HepG2 (cell line): ENCODE measurements around the gene ATRAID. TPM values are rescaled to one million over a fixed set of nuclear protein-coding genes. Genes with fewer than 3 reads are reported as not detected.

ENCODE experiments used
- FOSL1 ChIP-seq: sonication (generic); formaldehyde crosslinking; IDR thresholded peaks from 2 replicates; pipeline ENCODE4 v1.9.0; 2021; ENCODE audit warnings: missing genetic modification reagents, borderline replicate concordance
- FOXO4 ChIP-seq: sonication (generic); formaldehyde crosslinking; conservative IDR thresholded peaks from 2 replicates; pipeline ENCODE4 v1.8.1; 2023; ENCODE audit warnings: missing genetic modification reagents
- GATAD2A ChIP-seq: IDR thresholded peaks from 2 replicates; pipeline ENCODE4 v1.6.1; 2016
- HNRNPLL ChIP-seq: fragments of 200-400 bp; formaldehyde crosslinking; IDR thresholded peaks from 2 replicates; pipeline ENCODE4 v1.6.1; 2017; ENCODE audit warnings: mild to moderate bottlenecking, low read depth, low read length; ENCODE audit not compliant: poor library complexity, severe bottlenecking
- HOXA5 ChIP-seq: sonication (generic); formaldehyde crosslinking; IDR thresholded peaks from 2 replicates; pipeline ENCODE4 v1.4.0; 2020; ENCODE audit warnings: missing genetic modification reagents
- JARID2 ChIP-seq: sonication (generic); formaldehyde crosslinking; IDR thresholded peaks from 2 replicates; pipeline ENCODE4 v1.8.1; 2023; ENCODE audit warnings: missing genetic modification reagents, inconsistent platforms; ENCODE audit not compliant: insufficient replicate concordance
- JUND ChIP-seq: sonication (generic); formaldehyde crosslinking; IDR thresholded peaks from 2 replicates; pipeline ENCODE4 v1.8.0; 2022; ENCODE audit warnings: mild to moderate bottlenecking, missing genetic modification reagents
- PCBP2 ChIP-seq: fragments of 200-400 bp; formaldehyde crosslinking; optimal IDR thresholded peaks from 2 replicates; pipeline ENCODE3; 2018; ENCODE audit warnings: low read length, low read depth; ENCODE audit not compliant: poor library complexity, severe bottlenecking
- PHF8 ChIP-seq: sonication (generic); formaldehyde crosslinking; IDR thresholded peaks from 2 replicates; pipeline ENCODE4 v1.5.0; 2020; ENCODE audit warnings: missing genetic modification reagents
- TAF15 ChIP-seq: fragments of 200-400 bp; formaldehyde crosslinking; IDR thresholded peaks from one replicate; pipeline ENCODE4 v1.6.1; 2018; ENCODE audit warnings: mild to moderate bottlenecking, low read depth, low read length; ENCODE audit not compliant: poor library complexity, severe bottlenecking
- TBX3 ChIP-seq: fragments of 450-650 bp; IDR thresholded peaks from 2 replicates; pipeline ENCODE4 v1.6.1; 2017; ENCODE audit warnings: antibody characterized with exemption, mild to moderate bottlenecking, inconsistent platforms, borderline replicate concordance
- U2AF1 ChIP-seq: fragments of 200-400 bp; formaldehyde crosslinking; optimal IDR thresholded peaks from 2 replicates; pipeline ENCODE3; 2017; ENCODE audit warnings: mild to moderate bottlenecking, low read depth, low read length
- ZNF260 ChIP-seq: sonication (generic); formaldehyde crosslinking; IDR thresholded peaks from 2 replicates; pipeline ENCODE4 v1.4.0; 2020; ENCODE audit warnings: missing genetic modification reagents, low read depth, mild to moderate bottlenecking, borderline replicate concordance
- ZNF280D ChIP-seq: sonication (generic); formaldehyde crosslinking; IDR thresholded peaks from 2 replicates; pipeline ENCODE4 v1.5.1; 2020; ENCODE audit warnings: mild to moderate bottlenecking, missing genetic modification reagents
- ZNF281 ChIP-seq: sonication (generic); formaldehyde crosslinking; IDR thresholded peaks from 2 replicates; pipeline ENCODE4 v1.4.0; 2020; ENCODE audit warnings: missing genetic modification reagents, borderline replicate concordance
- ZNF460 ChIP-seq: sonication (generic); formaldehyde crosslinking; IDR thresholded peaks from 2 replicates; pipeline ENCODE4 v1.5.1; 2020; ENCODE audit warnings: missing genetic modification reagents, mild to moderate bottlenecking, borderline replicate concordance
- ZNF749 ChIP-seq: sonication (generic); formaldehyde crosslinking; IDR thresholded peaks from 2 replicates; pipeline ENCODE4 v1.8.0; 2022; ENCODE audit warnings: mild to moderate bottlenecking, missing genetic modification reagents, moderate library complexity, borderline replicate concordance
- ZNF777 ChIP-seq: sonication (generic); formaldehyde crosslinking; IDR thresholded peaks from 2 replicates; pipeline ENCODE4 v1.4.0; 2020; ENCODE audit warnings: missing genetic modification reagents
- polyA plus RNA-seq, 8 experiments: library from polyadenylated mRNA; depleted of rRNA in 3 of 8; stranded (reverse) in 7 of 8; unstranded in 1 of 8; fragments of >200 nt; fragmentation: Illumina TruSeq in 4 of 8; extraction: Trizol in 4 of 8; gene quantifications; 2 replicates each; pipeline versions ENCODE4 v1.2.1 to v1.2.3, GENCODE V29; 2011 to 2016; ENCODE audit warnings: low read depth in 4 of 8, missing spikeins in 1 of 8, mixed read lengths in 1 of 8; ENCODE audit not compliant: insufficient read depth in 1 of 8
- total RNA-seq, 5 experiments: library from RNA; depleted of rRNA; stranded (reverse); fragments of >200 nt; fragmentation: Illumina TruSeq; extraction: Trizol; gene quantifications; 2 replicates each; pipeline ENCODE4 v1.2.3, GENCODE V29; 2016; ENCODE audit warnings: low read depth in 1 of 5
- TF ChIP-seq, protein P1 (sequence below): sonication (generic); formaldehyde crosslinking; IDR thresholded peaks from 2 replicates; pipeline ENCODE4 v1.5.0; 2020; ENCODE audit warnings: missing genetic modification reagents, mild to moderate bottlenecking, borderline replicate concordance

Gene ATRAID
- total and polyA plus RNA-seq, 2 of the 13 experiments (the other 11 are each of a cell fraction or from before 2014, with no cell fraction given), result 207 to 382 TPM

DNA sequence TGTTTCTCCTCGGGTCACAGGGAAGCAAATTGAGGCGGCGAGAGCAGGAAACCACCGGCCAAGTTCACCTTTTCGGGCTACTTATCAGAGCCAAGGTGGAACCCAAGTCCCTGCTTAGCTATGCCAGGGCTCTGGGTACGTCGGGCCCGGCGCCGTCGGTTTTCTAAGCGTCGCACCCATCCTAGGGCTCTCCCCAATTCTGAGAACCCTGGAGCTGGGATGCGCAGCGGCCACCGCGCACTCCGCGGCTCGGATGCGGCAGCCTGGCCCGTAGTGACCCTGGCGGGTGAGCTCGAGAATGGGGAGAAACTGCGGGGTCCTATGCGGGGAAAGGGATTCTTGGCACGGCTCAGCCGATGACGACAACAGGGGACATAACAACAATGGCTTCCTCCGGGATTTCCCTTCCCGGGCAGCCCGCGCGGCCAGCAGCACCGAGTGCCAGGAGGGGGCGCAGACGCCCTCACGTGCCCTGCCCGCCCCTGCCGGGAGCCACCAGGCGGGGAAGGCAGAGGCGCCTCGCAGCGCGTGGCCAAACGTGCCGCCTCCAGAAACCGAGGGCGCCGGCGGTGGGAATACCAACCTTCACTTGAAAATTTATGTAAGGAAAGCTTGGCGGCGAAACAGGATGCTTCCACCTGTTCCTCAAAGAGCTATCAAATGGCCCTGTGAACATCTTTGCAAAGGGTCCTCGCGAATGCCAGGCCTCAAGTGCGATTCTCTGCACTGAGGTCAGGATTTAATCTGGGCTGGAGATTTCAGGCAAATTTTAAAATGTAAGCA, 53.1 kb downstream of the ATRAID start (continued):
- TF ChIP-seq JUND (CRISPR knock-in tag), result no peak
- peak; percentile 27; the same call in 1 of the 2 replicates for TF ChIP-seq FOSL1 (CRISPR knock-in tag)
- TF ChIP-seq JARID2 (CRISPR knock-in tag), result no peak
- TF ChIP-seq U2AF1, result no peak
- 0 out of 2 replicates have a peak, but pooled peaks have one; percentile 41 for TF ChIP-seq ZNF749 (CRISPR knock-in tag)
- TF ChIP-seq TAF15, result peak; percentile 79
- TF ChIP-seq, protein P1, sequence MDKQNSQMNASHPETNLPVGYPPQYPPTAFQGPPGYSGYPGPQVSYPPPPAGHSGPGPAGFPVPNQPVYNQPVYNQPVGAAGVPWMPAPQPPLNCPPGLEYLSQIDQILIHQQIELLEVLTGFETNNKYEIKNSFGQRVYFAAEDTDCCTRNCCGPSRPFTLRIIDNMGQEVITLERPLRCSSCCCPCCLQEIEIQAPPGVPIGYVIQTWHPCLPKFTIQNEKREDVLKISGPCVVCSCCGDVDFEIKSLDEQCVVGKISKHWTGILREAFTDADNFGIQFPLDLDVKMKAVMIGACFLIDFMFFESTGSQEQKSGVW (CRISPR knock-in tag), result no peak
- 0 out of 2 replicates have a peak, but pooled peaks have one; percentile 34 for TF ChIP-seq TBX3
- no peak for TF ChIP-seq GATAD2A (CRISPR knock-in tag)
- peak; percentile 52 for TF ChIP-seq HNRNPLL
- no peak for TF ChIP-seq PCBP2
- TF ChIP-seq HOXA5 (CRISPR knock-in tag), result peak; percentile 72; the same call in 1 of the 2 replicates
- peak; percentile 54; the same call in 1 of the 2 replicates for TF ChIP-seq ZNF281 (CRISPR knock-in tag)
- TF ChIP-seq ZNF260 (CRISPR knock-in tag), result no peak
- 0 out of 2 replicates have a peak, but pooled peaks have one; percentile 6 for TF ChIP-seq FOXO4
- no peak for TF ChIP-seq ZNF460 (CRISPR knock-in tag)
- 0 out of 2 replicates have a peak, but pooled peaks have one; percentile 31 for TF ChIP-seq PHF8 (CRISPR knock-in tag)
- peak; percentile 99 for TF ChIP-seq ZNF777
- 0 out of 2 replicates have a peak, but pooled peaks have one; percentile 59 for TF ChIP-seq ZNF280D (CRISPR knock-in tag)
